ENCODE results near the gene ATPAF2.

Gene ATPAF2

DNA sequence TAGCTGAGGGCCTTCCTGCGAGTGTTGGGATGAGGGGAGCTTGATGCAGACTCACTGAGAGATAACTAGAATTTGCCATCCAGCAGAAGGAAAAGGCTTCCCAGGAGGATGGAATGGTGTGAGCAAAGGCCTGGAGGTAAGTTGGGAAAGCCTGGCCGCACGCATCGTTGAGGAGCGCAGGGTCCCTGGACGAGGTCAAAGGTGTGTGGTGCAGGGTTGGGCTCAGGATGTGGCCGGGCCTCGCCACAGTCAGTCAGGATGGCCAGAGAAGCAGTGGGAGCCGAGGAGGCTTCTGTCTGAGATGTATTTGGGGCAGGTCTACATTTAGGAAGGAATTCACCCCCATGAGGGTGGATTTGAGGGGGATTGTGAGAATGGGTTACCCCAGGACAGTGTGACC is 49.9 kb downstream of the ATPAF2 start:
- Histone ChIP-seq H3K27ac (ENCODE audit: poor library complexity, severe bottlenecking) (no peak overlapping the region), H3K36me3 (ENCODE audit: low read depth) (no peaks in the 10 kb centered on the region), H3K27me3 (ENCODE audit: insufficient read depth, poor library complexity, severe bottlenecking) (no peaks in the 10 kb centered on the region), H3K4me3 (ENCODE audit: severe bottlenecking) (no peak overlapping the region), H3K4me1 (ENCODE audit: insufficient read depth, poor library complexity, severe bottlenecking) (peaks cover 18% of the 10 kb centered on the region), H3K9me3 (ENCODE audit: severe bottlenecking) (no peaks in the 10 kb centered on the region)
- DNase-seq (ENCODE audit: low spot score) (no peak), ATAC-seq (ENCODE audit: low read depth) (no peak)
- TF ChIP-seq, protein P1, sequence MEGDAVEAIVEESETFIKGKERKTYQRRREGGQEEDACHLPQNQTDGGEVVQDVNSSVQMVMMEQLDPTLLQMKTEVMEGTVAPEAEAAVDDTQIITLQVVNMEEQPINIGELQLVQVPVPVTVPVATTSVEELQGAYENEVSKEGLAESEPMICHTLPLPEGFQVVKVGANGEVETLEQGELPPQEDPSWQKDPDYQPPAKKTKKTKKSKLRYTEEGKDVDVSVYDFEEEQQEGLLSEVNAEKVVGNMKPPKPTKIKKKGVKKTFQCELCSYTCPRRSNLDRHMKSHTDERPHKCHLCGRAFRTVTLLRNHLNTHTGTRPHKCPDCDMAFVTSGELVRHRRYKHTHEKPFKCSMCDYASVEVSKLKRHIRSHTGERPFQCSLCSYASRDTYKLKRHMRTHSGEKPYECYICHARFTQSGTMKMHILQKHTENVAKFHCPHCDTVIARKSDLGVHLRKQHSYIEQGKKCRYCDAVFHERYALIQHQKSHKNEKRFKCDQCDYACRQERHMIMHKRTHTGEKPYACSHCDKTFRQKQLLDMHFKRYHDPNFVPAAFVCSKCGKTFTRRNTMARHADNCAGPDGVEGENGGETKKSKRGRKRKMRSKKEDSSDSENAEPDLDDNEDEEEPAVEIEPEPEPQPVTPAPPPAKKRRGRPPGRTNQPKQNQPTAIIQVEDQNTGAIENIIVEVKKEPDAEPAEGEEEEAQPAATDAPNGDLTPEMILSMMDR (IDR thresholded peaks at IDR 0.05; ENCODE audit: poor library complexity, severe bottlenecking), result no peak

DNA sequence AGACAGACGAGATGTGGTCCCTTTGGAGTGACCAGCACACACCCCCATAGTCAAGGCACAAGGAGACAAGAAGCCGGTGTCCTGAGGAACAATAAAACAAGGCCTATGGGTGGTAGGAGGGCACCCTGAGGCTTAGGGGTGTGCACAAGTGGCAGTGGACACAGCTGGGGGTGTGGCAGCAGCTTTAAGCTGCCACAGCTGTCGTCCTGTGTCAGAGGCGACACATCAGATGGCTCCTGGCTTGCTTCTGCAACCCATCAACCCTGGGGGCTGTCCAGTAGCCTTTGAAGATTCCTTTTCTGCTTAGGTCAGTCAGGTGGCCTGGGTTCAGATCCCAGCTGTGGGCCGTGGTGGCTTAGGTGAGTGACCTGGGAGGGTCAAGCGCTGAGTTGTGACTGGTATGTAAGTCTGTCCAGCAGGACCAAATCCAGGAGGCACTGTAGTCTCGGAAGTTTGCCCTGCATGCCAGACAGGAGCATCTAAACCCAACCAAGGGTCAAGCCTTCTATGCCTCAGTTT is 50.5 kb downstream of the ATPAF2 start:
- ATAC-seq (ENCODE audit: low read depth) (no peak), DNase-seq (ENCODE audit: low spot score) (no peak)
- no peaks in the 10 kb centered on the region for H3K27me3 ChIP-seq (ENCODE audit: insufficient read depth, poor library complexity, severe bottlenecking)
- H3K4me3 ChIP-seq (ENCODE audit: severe bottlenecking), result no peak overlapping the region
- H3K27ac ChIP-seq (ENCODE audit: poor library complexity, severe bottlenecking), result no peak overlapping the region
- no peaks in the 10 kb centered on the region for H3K36me3 ChIP-seq (ENCODE audit: low read depth)
- TF ChIP-seq, protein P1 (IDR thresholded peaks at IDR 0.05; ENCODE audit: poor library complexity, severe bottlenecking), result no peak
- H3K9me3 ChIP-seq (ENCODE audit: severe bottlenecking), result no peaks in the 10 kb centered on the region
- peaks cover 18% of the 10 kb centered on the region for H3K4me1 ChIP-seq (ENCODE audit: insufficient read depth, poor library complexity, severe bottlenecking)

DNA sequence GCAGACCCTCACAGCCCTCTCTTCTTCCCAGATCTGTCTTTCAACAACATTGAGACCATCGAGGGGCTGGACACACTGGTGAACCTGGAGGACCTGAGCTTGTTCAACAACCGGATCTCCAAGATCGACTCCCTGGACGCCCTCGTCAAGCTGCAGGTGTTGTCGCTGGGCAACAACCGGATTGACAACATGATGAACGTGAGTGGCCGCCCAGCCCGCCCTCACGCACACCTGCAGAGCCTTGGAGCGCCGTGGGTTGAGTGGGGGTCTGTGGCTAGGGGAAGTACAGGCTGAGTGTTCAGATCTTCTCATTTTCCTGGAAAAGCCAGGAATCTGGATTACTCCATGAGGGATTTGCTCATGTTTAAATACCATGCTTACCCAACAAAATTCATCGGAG is 51.1 kb downstream of the ATPAF2 start:
- Histone ChIP-seq H3K4me3 (ENCODE audit: severe bottlenecking) (no peak overlapping the region), H3K4me1 (ENCODE audit: insufficient read depth, poor library complexity, severe bottlenecking) (peaks cover 18% of the 10 kb centered on the region), H3K27ac (ENCODE audit: poor library complexity, severe bottlenecking) (no peak overlapping the region), H3K9me3 (ENCODE audit: severe bottlenecking) (no peaks in the 10 kb centered on the region), H3K36me3 (ENCODE audit: low read depth) (no peaks in the 10 kb centered on the region), H3K27me3 (ENCODE audit: insufficient read depth, poor library complexity, severe bottlenecking) (no peaks in the 10 kb centered on the region)
- no peak for DNase-seq (ENCODE audit: low spot score)
- no peak for ATAC-seq (ENCODE audit: low read depth)
- TF ChIP-seq, protein P1 (IDR thresholded peaks at IDR 0.05; ENCODE audit: poor library complexity, severe bottlenecking), result no peak

DNA sequence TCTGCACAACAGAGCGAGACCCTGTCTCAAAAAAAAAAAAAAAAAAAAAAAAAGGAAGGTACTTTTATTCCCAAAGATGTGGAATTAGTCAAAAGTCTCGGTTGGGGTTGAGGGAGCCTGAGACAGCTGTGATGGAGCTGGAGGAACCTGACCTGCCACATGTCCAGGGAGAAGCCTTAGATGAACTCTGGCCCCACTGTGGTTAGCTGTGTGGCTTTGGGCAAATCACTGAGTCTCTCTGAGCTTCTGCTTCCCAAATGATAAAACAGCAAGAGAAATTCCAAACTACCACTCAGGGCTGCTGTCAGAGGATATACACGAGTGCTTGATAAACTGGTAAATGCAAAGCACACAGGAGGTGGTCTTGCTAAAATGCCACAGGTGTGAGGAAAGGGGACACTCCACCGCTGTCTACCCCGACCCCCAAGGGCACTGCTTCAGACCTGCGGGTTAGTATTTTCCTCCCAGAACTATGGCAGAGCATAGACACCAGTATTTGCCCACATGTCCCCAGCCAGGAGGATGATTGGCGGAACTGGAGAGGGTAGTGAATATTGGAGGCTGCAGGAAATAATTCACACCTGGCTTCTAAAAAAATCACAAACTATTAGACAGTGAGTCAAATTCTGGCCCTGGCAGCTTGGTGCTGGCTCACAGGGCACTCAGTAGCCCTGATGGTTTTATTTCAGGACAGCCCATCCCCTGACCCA is 51.6 kb downstream of the ATPAF2 start:
- ATAC-seq (ENCODE audit: low read depth), result no peak
- no peak overlapping the region for H3K27ac ChIP-seq (ENCODE audit: poor library complexity, severe bottlenecking)

More for the DNA sequence above, 51.6 kb downstream of the ATPAF2 start:
- Histone ChIP-seq H3K27me3 (ENCODE audit: insufficient read depth, poor library complexity, severe bottlenecking) (no peaks in the 10 kb centered on the region), H3K36me3 (ENCODE audit: low read depth) (no peaks in the 10 kb centered on the region), H3K4me3 (ENCODE audit: severe bottlenecking) (no peak overlapping the region), H3K4me1 (ENCODE audit: insufficient read depth, poor library complexity, severe bottlenecking) (peaks cover 18% of the 10 kb centered on the region), H3K9me3 (ENCODE audit: severe bottlenecking) (no peaks in the 10 kb centered on the region)
- TF ChIP-seq, protein P1 (IDR thresholded peaks at IDR 0.05; ENCODE audit: poor library complexity, severe bottlenecking), result no peak
- DNase-seq (ENCODE audit: low spot score), result no peak

All from RWPE2 (cell line).